Neural cell (in vitro differentiated cells): ENCODE results near the gene EPHA4. TPM values are rescaled to one million over a fixed set of nuclear protein-coding genes. Genes with fewer than 3 reads are reported as not detected.

Source experiments
- H2AFZ ChIP-seq: fragments of 200-600, 300-800 bp; sonication (generic), shearing (Covaris generic); 2 replicates; pipeline ENCODE4 v1.6.0; 2014; ENCODE audit warnings: low read depth, mild to moderate bottlenecking, antibody characterized with exemption, low read length, moderate library complexity
- H3F3A ChIP-seq: fragments of 200-600 bp; shearing (Covaris generic); 2 replicates; pipeline ENCODE4 v1.6.1; 2016; ENCODE audit warnings: mild to moderate bottlenecking, moderate library complexity, mixed read lengths, antibody characterized with exemption, low read length; ENCODE audit not compliant: insufficient read depth, poor library complexity, severe bottlenecking
- H3K27ac ChIP-seq: fragments of 200-600, 300-800 bp; sonication (generic), shearing (Covaris generic); 2 replicates; pipeline ENCODE4 v1.5.1; 2014; ENCODE audit warnings: mild to moderate bottlenecking, low read length, moderate library complexity
- H3K27me3 ChIP-seq: fragments of 300-800, 200-600 bp; sonication (generic), shearing (Covaris generic); 2 replicates; pipeline ENCODE4 v1.6.0; 2014; ENCODE audit warnings: mild to moderate bottlenecking, low read depth, low read length, moderate library complexity; ENCODE audit not compliant: insufficient read depth
- H3K36me3 ChIP-seq: fragments of 300-800, 200-600 bp; sonication (generic), shearing (Covaris generic); 2 replicates; pipeline ENCODE4 v1.5.1; 2014; ENCODE audit warnings: mild to moderate bottlenecking, antibody characterized with exemption, low read length, moderate library complexity; ENCODE audit not compliant: insufficient read depth
- H3K4me2 ChIP-seq: fragments of 300-800, 200-600 bp; sonication (generic), shearing (Covaris generic); 2 replicates; pipeline ENCODE4 v1.6.0; 2014; ENCODE audit warnings: mild to moderate bottlenecking, low read length
- H3K4me3 ChIP-seq: fragments of 300-800, 200-600 bp; sonication (generic), shearing (Covaris generic); 2 replicates; pipeline ENCODE4 v1.5.1; 2014; ENCODE audit warnings: mild to moderate bottlenecking, low read length, moderate library complexity
- H3K79me2 ChIP-seq: fragments of 200-600 bp; shearing (Covaris generic); replicated peaks from 2 replicates; pipeline ENCODE4 v1.6.0; 2014; ENCODE audit warnings: mild to moderate bottlenecking, low read length, moderate library complexity; ENCODE audit not compliant: insufficient read depth
- H3K9ac ChIP-seq: fragments of 300-800, 200-600 bp; sonication (generic), shearing (Covaris generic); 2 replicates; pipeline ENCODE4 v1.6.1; 2016; ENCODE audit warnings: mild to moderate bottlenecking, low read length, mixed read lengths
- H3K9me2 ChIP-seq: fragments of 200-600 bp; shearing (Covaris generic); 2 replicates; pipeline ENCODE4 v1.6.1; 2016; ENCODE audit warnings: mild to moderate bottlenecking, low read length, mixed read lengths; ENCODE audit not compliant: insufficient read depth
- H3K9me3 ChIP-seq: fragments of 200-600, 300-800 bp; sonication (generic), shearing (Covaris generic); 2 replicates; pipeline ENCODE4 v1.6.1; 2016; ENCODE audit warnings: mild to moderate bottlenecking, mixed run types, low read length, moderate library complexity, mixed read lengths
- H4K20me1 ChIP-seq: fragments of 200-600 bp; shearing (Covaris generic); 2 replicates; pipeline ENCODE4 v1.6.1; 2016; ENCODE audit warnings: mild to moderate bottlenecking, mixed run types; ENCODE audit not compliant: insufficient read depth
- CTCF ChIP-seq: fragments of 450-650 bp; IDR thresholded peaks from 2 replicates; pipeline ENCODE4 v1.5.1; 2014; ENCODE audit warnings: antibody characterized with exemption, mild to moderate bottlenecking, moderate library complexity; ENCODE audit not compliant: poor library complexity, severe bottlenecking
- EZH2 ChIP-seq: fragments of 200-600, 300-800 bp; shearing (Covaris generic), sonication (generic); IDR thresholded peaks from 2 replicates; pipeline ENCODE4 v1.6.1; 2014; ENCODE audit warnings: antibody characterized with exemption, low read length, borderline replicate concordance, mild to moderate bottlenecking; ENCODE audit not compliant: insufficient read depth, poor library complexity, severe bottlenecking
- RAD21 ChIP-seq: fragments of 450-650 bp; conservative IDR thresholded peaks from 2 replicates; pipeline ENCODE4 v1.6.1; 2014; ENCODE audit warnings: antibody characterized with exemption, mild to moderate bottlenecking, moderate library complexity
- SMC3 ChIP-seq: fragments of 450-650 bp; conservative IDR thresholded peaks from 2 replicates; pipeline ENCODE4 v1.6.1; 2014; ENCODE audit warnings: antibody characterized with exemption, mild to moderate bottlenecking, moderate library complexity; ENCODE audit not compliant: poor library complexity
- polyA plus RNA-seq: library from polyadenylated mRNA; depleted of rRNA; stranded (reverse); fragments of >200 nt; gene quantifications from 2 replicates; pipeline ENCODE4 v1.2.3, GENCODE V29; 2014
- TF ChIP-seq, protein P1 (sequence below): IDR thresholded peaks from 2 replicates; pipeline ENCODE4 v1.6.1; 2012; ENCODE audit warnings: borderline replicate concordance

EPHA4 gene
- polyA plus RNA-seq, 1 donor from 2014 or later = 71.1 TPM

DNA sequence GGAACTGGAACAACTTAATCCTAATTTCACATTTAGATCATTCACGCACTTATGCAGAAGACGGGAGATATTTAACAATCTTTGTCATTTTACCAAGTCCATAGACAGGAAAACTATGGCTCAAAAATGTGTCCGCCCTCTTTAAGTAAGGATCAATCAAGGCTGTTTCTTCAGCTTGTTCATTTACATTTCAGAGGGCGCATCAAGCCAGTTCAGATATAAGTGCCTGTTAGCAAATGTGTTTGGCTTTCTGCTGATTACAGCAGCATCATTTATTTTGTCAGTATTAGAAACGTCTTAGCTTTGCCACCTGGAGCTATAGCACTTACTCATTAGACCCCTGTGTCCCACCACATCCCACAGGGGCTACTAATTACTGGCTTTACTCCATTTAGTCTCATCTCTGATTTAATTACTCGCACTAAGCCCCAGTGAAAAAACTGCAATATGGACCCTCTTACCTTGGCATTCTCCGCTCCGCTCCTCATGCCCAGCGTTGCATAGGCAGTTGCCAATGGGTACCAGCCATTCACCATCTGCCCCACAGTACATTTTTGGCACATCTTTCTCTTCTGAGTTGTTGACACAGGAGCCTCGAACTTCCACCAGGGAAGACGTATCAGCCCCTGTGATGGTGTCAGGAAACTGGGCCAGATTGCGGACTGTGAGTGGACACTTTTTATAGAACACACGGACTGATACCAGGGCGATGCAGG, 8.7 kb downstream of the EPHA4 start:
- no peaks in the 10 kb centered on the region for H3K27me3 ChIP-seq
- H3F3A ChIP-seq = no peaks in the 10 kb centered on the region
- no peaks in the 10 kb centered on the region for H3K9me3 ChIP-seq
- H2AFZ ChIP-seq = no peak overlapping the region
- H4K20me1 ChIP-seq = no peaks in the 10 kb centered on the region
- H3K9ac ChIP-seq = no peak overlapping the region
- H3K4me2 ChIP-seq = no peak overlapping the region
- TF ChIP-seq, protein P1, sequence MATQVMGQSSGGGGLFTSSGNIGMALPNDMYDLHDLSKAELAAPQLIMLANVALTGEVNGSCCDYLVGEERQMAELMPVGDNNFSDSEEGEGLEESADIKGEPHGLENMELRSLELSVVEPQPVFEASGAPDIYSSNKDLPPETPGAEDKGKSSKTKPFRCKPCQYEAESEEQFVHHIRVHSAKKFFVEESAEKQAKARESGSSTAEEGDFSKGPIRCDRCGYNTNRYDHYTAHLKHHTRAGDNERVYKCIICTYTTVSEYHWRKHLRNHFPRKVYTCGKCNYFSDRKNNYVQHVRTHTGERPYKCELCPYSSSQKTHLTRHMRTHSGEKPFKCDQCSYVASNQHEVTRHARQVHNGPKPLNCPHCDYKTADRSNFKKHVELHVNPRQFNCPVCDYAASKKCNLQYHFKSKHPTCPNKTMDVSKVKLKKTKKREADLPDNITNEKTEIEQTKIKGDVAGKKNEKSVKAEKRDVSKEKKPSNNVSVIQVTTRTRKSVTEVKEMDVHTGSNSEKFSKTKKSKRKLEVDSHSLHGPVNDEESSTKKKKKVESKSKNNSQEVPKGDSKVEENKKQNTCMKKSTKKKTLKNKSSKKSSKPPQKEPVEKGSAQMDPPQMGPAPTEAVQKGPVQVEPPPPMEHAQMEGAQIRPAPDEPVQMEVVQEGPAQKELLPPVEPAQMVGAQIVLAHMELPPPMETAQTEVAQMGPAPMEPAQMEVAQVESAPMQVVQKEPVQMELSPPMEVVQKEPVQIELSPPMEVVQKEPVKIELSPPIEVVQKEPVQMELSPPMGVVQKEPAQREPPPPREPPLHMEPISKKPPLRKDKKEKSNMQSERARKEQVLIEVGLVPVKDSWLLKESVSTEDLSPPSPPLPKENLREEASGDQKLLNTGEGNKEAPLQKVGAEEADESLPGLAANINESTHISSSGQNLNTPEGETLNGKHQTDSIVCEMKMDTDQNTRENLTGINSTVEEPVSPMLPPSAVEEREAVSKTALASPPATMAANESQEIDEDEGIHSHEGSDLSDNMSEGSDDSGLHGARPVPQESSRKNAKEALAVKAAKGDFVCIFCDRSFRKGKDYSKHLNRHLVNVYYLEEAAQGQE = no peak
- no peak for TF ChIP-seq RAD21
- TF ChIP-seq CTCF = no peak
- no peaks in the 10 kb centered on the region for H3K36me3 ChIP-seq
- H3K9me2 ChIP-seq = no peaks in the 10 kb centered on the region
- H3K4me3 ChIP-seq = peak overlapping the region; percentile 51
- H3K27ac ChIP-seq = no peak overlapping the region
- peaks cover 76% of the 10 kb centered on the region for H3K79me2 ChIP-seq

GRCh38 chr2:221562226-221562625, 9.9 kb downstream of the EPHA4 start:
- peaks cover 76% of the 10 kb centered on the region for H3K79me2 ChIP-seq

More at GRCh38 chr2:221562226-221562625, 9.9 kb downstream of the EPHA4 start:
- no peaks in the 10 kb centered on the region for H3K9me2 ChIP-seq
- no peak overlapping the region for H3K9ac ChIP-seq
- peak overlapping the region; percentile 80 for H3K27ac ChIP-seq
- H3K4me2 ChIP-seq = peak overlapping the region; percentile 63
- H3K4me3 ChIP-seq = peak overlapping the region; percentile 51
- H3K9me3 ChIP-seq = no peaks in the 10 kb centered on the region
- no peaks in the 10 kb centered on the region for H4K20me1 ChIP-seq
- no peak overlapping the region for H2AFZ ChIP-seq
- no peaks in the 10 kb centered on the region for H3K27me3 ChIP-seq
- H3K36me3 ChIP-seq = no peaks in the 10 kb centered on the region
- TF ChIP-seq CTCF (no peak), SMC3 (no peak), RAD21 (no peak), EZH2 (no peak)
- TF ChIP-seq, protein P1 = no peak
- H3F3A ChIP-seq = no peaks in the 10 kb centered on the region
